NOMO-1 (cell line): ENCODE measurements around the gene KCNMB3.

Source experiments
- DNase-seq, 2 experiments: peaks; one replicate each; lab custom pipeline; 2025; ENCODE audit not compliant: unreplicated experiment in 2 of 2; lab: John Stamatoyannopoulos, UW

KCNMB3 gene

GRCh38 chr3:179200790-179201189 is 50.1 kb downstream of the KCNMB3 start:
- DNase-seq: no peak

GRCh38 chr3:179196700-179197099 is 54.2 kb downstream of the KCNMB3 start:
- no peak for DNase-seq

- DNase-seq: no peak
Observed at GRCh38 chr3:179196098-179196497, 54.8 kb downstream of the KCNMB3 start.

GRCh38 chr3:179194931-179195330 is 56.0 kb downstream of the KCNMB3 start:
- DNase-seq: no peak
